HepG2 (cell line): ENCODE data around the gene ANKHD1. TPM values are rescaled to one million over a fixed set of nuclear protein-coding genes. Genes with fewer than 3 reads are reported as not detected.

Experiments used
- CTCF ChIP-seq: sonication (generic); formaldehyde crosslinking; IDR thresholded peaks from 2 replicates; pipeline ENCODE4 v1.5.0; 2020; ENCODE audit warnings: mild to moderate bottlenecking, missing genetic modification reagents, moderate library complexity
- FOXK2 ChIP-seq: fragments of 450-650 bp; IDR thresholded peaks from 2 replicates; pipeline ENCODE4 v1.6.1; 2016
- GTF2F1 ChIP-seq: fragments of 150-350 bp; IDR thresholded peaks from 2 replicates; pipeline ENCODE4 v1.6.1; 2014; ENCODE audit warnings: low read length
- HBP1 ChIP-seq: IDR thresholded peaks from 2 replicates; pipeline ENCODE4 v1.6.1; 2016; ENCODE audit warnings: low read depth, control low read depth
- LCORL ChIP-seq, 2 experiments: fragments of 450-650 bp in 1 of 2; sonication (generic) in 1 of 2; formaldehyde crosslinking in 1 of 2; IDR thresholded peaks; 2 replicates each; pipeline versions ENCODE4 v1.5.0 to v1.6.1; 2017 to 2020; ENCODE audit warnings: antibody characterized with exemption in 1 of 2, missing genetic modification reagents in 1 of 2
- ONECUT2 ChIP-seq: sonication (generic); formaldehyde crosslinking; IDR thresholded peaks from 2 replicates; pipeline ENCODE4 v1.4.0; 2020; ENCODE audit warnings: missing genetic modification reagents
- SMAD3 ChIP-seq: sonication (generic); formaldehyde crosslinking; IDR thresholded peaks from 2 replicates; pipeline ENCODE4 v1.4.0; 2020; ENCODE audit warnings: missing genetic modification reagents
- SRSF1 ChIP-seq: fragments of 200-400 bp; formaldehyde crosslinking; optimal IDR thresholded peaks from 2 replicates; pipeline ENCODE3; 2017; ENCODE audit warnings: mild to moderate bottlenecking, low read depth, low read length, moderate library complexity
- XRCC5 ChIP-seq: fragments of 200-400 bp; formaldehyde crosslinking; optimal IDR thresholded peaks from 2 replicates; pipeline ENCODE3; 2017; ENCODE audit warnings: mild to moderate bottlenecking, low read length
- ZNF143 ChIP-seq: sonication (generic); formaldehyde crosslinking; IDR thresholded peaks from 2 replicates; pipeline ENCODE4 v1.4.0; 2020; ENCODE audit warnings: missing genetic modification reagents
- ZNF30 ChIP-seq: sonication (generic); formaldehyde crosslinking; IDR thresholded peaks from 2 replicates; pipeline ENCODE4 v1.5.0; 2020; ENCODE audit warnings: mild to moderate bottlenecking, missing genetic modification reagents
- ZNF350 ChIP-seq: sonication (generic); formaldehyde crosslinking; IDR thresholded peaks from 2 replicates; pipeline ENCODE4 v1.4.0; 2020; ENCODE audit warnings: mild to moderate bottlenecking, low read depth, missing genetic modification reagents, borderline replicate concordance
- ZNF460 ChIP-seq: sonication (generic); formaldehyde crosslinking; IDR thresholded peaks from 2 replicates; pipeline ENCODE4 v1.5.1; 2020; ENCODE audit warnings: missing genetic modification reagents, mild to moderate bottlenecking, borderline replicate concordance
- ZNF549 ChIP-seq: sonication (generic); formaldehyde crosslinking; IDR thresholded peaks from 2 replicates; pipeline ENCODE4 v1.5.0; 2020; ENCODE audit warnings: missing genetic modification reagents
- ZNF703 ChIP-seq: sonication (generic); formaldehyde crosslinking; IDR thresholded peaks from 2 replicates; pipeline ENCODE4 v1.5.1; 2020; ENCODE audit warnings: missing genetic modification reagents, mild to moderate bottlenecking, moderate library complexity, borderline replicate concordance
- ZSCAN20 ChIP-seq: sonication (generic); formaldehyde crosslinking; IDR thresholded peaks from 2 replicates; pipeline ENCODE4 v1.4.0; 2020; ENCODE audit warnings: missing genetic modification reagents, mild to moderate bottlenecking, borderline replicate concordance
- polyA plus RNA-seq, 8 experiments: library from polyadenylated mRNA; depleted of rRNA in 3 of 8; stranded (reverse) in 7 of 8; unstranded in 1 of 8; fragments of >200 nt; fragmentation: Illumina TruSeq in 4 of 8; extraction: Trizol in 4 of 8; gene quantifications; 2 replicates each; pipeline versions ENCODE4 v1.2.1 to v1.2.3, GENCODE V29; 2011 to 2016; ENCODE audit warnings: low read depth in 4 of 8, missing spikeins in 1 of 8, mixed read lengths in 1 of 8; ENCODE audit not compliant: insufficient read depth in 1 of 8
- total RNA-seq, 5 experiments: library from RNA; depleted of rRNA; stranded (reverse); fragments of >200 nt; fragmentation: Illumina TruSeq; extraction: Trizol; gene quantifications; 2 replicates each; pipeline ENCODE4 v1.2.3, GENCODE V29; 2016; ENCODE audit warnings: low read depth in 1 of 5
- TF ChIP-seq, protein P1 (sequence below): sonication (generic); formaldehyde crosslinking; IDR thresholded peaks from 2 replicates; pipeline ENCODE4 v1.5.1; 2020; ENCODE audit warnings: mild to moderate bottlenecking, missing genetic modification reagents, moderate library complexity
- TF ChIP-seq, protein P2 (sequence below): sonication (generic); formaldehyde crosslinking; IDR thresholded peaks from 2 replicates; pipeline ENCODE4 v1.9.0; 2022; ENCODE audit warnings: missing genetic modification reagents, mild to moderate bottlenecking, borderline replicate concordance

The ANKHD1 gene
- total and polyA plus RNA-seq, 2 of the 13 experiments (the other 11 are each of a cell fraction or from before 2014, with no cell fraction given): 69.9 to 82.0 TPM

GRCh38 chr5:140402258-140403074, 833 bp downstream of the ANKHD1 start (continued):
- TF ChIP-seq HBP1 (CRISPR knock-in tag) (no peak), SRSF1 (peak; percentile 6), ZNF703 (no peak), CTCF (CRISPR knock-in tag) (no peak), ZNF143 (CRISPR knock-in tag) (no peak), FOXK2 (0 out of 2 replicates have a peak, but pooled peaks have one; percentile 14), ZNF460 (no peak; the same call in 1 of the 2 replicates), ZNF350 (CRISPR knock-in tag) (0 out of 2 replicates have a peak, but pooled peaks have one; percentile 5), ONECUT2 (CRISPR knock-in tag) (no peak), GTF2F1 (no peak), ZNF30 (no peak), XRCC5 (peak; percentile 51), LCORL (IDR thresholded peaks at IDR 0.05) (no peak), LCORL (CRISPR knock-in tag; IDR thresholded peaks at IDR 0.05) (no peak), ZNF549 (no peak), SMAD3 (CRISPR knock-in tag) (no peak), ZSCAN20 (CRISPR knock-in tag) (no peak)
- TF ChIP-seq, protein P1, sequence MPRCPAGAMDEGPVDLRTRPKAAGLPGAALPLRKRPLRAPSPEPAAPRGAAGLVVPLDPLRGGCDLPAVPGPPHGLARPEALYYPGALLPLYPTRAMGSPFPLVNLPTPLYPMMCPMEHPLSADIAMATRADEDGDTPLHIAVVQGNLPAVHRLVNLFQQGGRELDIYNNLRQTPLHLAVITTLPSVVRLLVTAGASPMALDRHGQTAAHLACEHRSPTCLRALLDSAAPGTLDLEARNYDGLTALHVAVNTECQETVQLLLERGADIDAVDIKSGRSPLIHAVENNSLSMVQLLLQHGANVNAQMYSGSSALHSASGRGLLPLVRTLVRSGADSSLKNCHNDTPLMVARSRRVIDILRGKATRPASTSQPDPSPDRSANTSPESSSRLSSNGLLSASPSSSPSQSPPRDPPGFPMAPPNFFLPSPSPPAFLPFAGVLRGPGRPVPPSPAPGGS: no peak
- TF ChIP-seq, protein P2, sequence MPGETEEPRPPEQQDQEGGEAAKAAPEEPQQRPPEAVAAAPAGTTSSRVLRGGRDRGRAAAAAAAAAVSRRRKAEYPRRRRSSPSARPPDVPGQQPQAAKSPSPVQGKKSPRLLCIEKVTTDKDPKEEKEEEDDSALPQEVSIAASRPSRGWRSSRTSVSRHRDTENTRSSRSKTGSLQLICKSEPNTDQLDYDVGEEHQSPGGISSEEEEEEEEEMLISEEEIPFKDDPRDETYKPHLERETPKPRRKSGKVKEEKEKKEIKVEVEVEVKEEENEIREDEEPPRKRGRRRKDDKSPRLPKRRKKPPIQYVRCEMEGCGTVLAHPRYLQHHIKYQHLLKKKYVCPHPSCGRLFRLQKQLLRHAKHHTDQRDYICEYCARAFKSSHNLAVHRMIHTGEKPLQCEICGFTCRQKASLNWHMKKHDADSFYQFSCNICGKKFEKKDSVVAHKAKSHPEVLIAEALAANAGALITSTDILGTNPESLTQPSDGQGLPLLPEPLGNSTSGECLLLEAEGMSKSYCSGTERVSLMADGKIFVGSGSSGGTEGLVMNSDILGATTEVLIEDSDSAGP: no peak
